Left forelimb (tissue), 1 donor: ENCODE data around the gene ACY1.

Experiments used
- DNase-seq: peaks from one replicate; pipeline ENCODE4 v3.0.0-alpha.2; 2018; ENCODE audit warnings: low spot score

ACY1 gene

DNA sequence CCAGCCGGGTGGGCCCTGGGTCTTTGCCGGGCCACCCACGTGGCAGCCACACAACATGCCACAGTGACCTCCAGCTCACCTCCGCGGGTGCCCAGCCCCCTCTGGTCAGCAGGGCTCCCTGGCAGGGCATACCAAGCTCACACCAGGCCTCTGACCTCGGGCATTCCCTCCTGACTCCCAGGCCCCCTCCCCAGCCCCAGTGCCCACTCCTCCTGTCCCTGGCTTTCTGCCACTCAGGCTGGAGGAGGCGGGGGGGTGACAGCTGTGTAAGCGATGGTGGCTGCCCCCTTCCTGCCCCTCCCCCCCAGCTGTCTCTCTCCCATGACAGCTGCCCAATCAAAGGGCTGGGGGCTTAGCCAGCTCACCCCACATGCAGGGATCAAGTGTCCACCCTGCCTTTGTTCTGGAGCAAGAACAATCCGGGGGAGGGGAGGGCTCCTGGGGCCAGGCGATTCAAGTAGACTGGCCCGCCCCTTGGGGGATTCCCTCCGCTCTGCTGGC, 19.3 kb upstream of the ACY1 start:
- DNase-seq: no peak

DNA sequence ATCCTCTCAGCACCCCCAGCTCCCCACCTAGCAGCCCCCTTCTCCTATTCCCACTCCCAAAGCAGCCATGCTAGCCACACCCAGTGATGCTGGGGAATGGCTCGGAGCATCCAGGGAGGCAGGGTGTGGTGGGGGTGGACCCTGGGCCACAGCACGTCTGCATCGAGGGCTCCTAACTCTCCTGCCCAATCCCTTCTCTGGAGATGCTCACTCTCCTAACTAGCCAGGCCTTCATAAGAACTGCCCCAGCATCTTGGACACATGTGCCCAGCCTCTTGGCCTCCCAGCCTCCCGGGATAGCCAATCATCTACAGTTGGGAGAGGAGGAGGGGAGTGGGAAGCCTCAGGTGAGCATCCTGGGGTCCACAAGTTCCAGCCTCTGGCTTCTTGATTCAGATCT, 18.8 kb upstream of the ACY1 start:
- DNase-seq: no peak

DNA sequence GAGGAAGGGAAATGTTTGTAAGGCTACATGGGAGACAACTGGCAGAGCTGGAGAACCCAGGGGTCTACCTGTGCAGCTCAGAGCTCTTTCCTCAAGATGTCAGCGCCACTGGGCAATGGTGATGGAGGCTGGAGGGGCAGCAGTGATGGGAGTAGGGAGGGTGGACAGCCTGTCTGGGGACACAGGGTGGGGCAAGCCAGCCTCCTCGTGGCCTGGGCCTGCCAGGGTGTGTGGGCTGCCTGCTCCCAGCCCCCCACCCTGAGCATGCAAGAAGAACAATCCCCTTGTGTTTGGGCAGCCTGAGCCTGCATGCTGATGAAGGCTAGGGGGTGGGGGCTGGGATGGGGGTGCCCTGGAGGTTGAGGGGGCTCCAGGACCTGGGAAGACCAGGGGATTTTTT, 17.3 kb upstream of the ACY1 start:
- no peak for DNase-seq

DNA sequence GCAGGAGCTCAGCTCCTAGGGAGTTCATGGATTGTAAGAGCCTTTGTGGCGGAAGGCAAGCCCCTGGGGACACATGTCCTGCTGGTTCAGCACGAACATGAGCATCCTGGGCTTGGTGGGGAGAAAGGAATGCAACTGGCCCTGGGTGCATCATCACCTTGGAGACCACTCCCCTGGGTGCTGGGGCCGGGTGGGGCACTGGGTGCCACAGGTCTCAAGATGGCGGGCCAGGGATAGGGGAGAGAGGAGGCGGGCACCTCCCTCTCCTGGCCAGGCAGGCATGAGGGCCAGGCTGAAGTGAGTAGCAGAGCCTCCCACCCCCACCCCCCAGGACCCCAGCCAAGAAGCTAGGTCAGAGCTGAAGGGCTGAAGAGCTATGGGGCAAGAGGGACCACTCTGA, 16.8 kb upstream of the ACY1 start:
- DNase-seq: no peak

DNA sequence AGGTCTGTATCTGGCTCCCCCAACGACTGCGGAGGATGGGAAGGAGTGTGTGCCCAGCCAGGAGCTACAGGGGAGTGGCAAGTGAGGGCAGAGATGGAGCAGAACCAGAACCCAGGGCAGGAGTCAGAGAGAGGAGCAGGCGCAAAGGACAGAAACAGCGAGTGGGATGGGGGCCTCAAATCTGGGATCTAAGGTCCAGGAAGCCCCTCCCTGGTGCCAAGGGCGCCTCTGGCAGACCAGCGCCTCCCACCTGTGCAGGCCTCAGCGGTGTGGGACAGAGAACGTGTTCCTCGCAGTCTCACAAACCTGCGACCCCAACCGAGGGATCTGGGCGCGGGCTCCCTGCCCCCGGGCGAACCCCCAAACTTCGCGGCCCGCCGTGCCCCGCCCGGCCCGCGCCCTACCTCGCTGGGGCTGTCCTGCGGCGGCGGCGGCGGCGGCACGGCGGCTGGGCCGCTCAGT, 16.4 kb upstream of the ACY1 start:
- no peak for DNase-seq

DNA sequence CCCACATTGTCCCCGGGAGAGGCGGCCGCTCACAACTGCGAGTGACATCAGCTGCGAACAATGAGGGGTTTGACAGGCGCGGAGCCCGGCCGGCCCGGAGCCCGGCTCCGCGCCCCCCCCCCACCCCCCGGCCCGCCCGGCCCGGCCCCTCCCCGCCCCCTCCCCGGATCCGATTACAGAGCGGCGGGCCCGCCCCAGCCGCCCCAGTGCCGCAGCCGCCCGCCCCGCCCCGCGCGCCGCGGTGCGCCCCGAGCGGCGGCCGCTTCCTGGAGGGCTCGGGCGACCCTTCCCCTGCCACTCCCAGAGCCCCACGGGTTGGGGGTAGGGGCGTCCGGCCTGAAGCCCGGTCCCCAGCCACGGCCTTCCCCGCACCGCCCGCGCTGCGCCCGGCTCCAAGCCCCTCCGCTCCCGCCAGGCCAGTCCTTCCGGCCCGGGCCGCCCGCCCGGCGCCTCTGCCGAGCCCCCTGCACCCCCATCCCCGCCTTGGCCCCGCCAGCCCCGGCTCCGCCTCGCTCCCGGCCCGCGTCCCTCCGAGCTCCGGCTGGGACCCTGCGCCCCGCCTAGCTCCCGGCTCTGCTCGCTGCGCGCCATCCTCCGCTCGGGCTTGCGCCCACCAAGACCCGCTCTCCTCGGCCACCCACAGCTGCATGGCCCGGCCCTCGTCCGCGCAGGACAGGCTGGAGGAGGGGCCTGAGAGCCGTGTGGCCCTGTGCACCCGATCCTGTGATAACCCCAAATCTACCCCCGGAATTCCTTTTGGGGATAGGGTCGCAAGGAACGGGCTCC, 15.8 kb upstream of the ACY1 start, which contains the start of gene PCBP4:
Gene PCBP4, minus strand, starts transcription at position 71 of the 786 bp plus-strand sequence. CDS start 6,214 bp downstream, outside the sequence.
- peak; percentile 87 for DNase-seq

DNA sequence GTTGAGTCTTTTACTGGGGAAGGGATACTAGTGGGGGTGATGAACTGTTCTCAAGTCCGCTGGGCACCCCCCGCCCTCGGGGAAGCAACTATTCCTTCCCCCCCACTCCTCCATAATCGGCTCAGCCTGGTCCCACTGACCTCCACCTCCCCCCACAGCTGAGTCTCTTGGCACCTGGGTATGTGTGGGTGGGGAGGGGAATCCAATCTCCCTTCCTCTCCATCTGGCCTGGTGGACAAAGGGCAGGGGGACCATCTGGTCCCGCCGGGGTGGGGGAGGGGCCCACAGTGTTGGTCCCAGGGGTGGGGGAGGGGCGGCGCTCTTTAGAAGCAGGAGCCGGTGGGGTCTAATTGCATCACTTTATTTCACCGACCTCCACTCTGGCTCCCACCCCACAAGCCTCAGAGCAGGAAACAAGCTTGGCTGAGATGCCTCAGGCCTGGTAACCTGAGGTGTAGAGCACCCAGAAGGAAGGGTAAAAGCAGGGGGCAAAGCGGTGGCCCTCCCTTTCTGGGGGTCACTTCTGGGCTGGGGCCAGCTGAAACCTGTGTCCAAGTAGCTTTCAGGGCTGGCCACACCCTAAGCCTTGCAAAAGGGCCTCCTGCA, 15.1 kb upstream of the ACY1 start:
- DNase-seq: no peak

DNA sequence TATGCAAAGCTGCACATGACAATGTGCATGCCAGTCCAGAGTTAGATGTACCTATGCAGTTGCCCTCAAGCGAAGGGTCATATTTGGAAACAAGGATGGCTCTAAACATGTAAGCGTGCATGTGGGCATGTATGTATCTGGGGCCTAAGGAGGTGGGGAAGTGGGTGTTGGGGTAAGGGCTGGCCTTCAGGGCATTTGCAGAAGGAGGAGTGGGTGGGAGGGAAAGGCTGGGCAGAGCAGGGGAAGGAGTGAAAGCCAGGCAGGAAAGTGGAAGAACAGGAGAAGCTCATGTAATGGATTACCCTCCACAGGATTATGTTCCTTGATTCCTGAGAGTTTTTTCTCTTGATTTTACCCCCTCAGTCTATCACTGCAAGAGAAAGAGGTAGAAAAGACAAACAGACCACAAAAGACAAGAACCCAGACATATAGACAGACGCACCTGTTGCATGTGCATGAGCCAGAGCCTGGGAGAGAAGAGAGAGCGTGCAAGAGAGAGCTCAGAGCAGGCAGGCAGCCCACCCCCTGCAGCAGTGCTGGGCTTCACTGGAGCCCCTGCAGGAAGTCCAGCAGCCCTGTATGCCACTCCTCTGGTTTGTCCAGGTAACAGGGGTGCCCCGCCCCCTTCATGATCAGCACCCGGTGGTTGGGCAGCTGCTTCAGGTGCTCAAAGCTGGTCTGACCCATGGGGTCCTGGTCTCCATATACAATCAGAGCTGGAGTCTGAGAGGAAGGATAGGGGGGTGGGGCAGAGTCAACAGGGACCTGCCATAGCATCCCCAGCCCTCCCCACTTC, 14.3 kb upstream of the ACY1 start:
- no peak for DNase-seq

DNA sequence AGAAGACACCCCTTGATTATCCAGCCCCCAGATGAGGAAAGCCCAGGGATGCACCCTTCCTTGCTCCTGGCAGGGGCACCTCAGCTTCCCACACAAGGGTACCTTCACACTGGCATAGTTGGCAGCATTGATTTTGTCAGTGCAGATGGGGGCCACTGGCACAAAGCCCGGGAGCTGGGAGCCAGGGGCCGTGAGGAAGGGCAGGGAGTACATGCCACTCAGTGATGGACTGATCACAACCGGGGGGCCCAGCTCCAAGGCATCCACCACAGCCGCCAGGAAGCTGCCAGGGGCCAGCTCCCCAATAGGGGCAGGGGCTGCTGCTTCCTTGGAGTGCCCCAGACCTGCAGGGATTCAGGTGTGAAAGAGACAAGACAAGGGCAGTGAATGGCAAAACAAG, 13.5 kb upstream of the ACY1 start:
- DNase-seq: no peak

DNA sequence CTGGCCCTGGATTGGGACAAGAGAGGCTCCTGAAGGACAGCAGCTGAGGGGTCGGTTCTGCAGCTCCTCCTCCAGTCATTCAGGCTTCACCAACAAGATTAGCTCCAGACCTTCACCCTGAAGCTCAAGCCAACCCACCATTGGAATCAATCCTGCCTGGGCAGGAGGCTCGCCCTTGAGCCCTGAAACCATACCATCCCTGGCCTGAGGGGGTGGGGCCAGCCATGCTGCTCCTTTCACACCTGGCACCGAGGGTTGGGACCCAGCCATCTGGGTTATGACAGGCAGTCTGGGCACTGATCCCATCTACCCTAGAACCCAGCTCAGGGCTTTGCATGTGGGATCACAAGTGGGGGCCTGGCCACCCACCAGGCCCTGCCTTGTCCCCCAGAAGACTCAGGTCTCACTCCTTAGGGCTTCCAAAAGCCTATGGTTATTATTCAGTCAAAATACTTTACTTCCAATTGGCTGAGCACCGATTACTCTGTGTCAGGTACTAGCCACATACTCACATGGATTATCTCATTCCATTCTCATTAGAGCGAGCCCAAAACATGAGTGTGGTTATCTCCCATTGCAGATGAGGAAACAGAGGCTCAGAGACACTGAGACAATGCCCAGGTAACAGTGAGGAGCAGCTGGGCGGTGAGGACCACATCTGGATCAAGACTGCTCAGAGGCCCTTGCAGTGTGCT, 12.6 kb upstream of the ACY1 start:
- DNase-seq: no peak

DNA sequence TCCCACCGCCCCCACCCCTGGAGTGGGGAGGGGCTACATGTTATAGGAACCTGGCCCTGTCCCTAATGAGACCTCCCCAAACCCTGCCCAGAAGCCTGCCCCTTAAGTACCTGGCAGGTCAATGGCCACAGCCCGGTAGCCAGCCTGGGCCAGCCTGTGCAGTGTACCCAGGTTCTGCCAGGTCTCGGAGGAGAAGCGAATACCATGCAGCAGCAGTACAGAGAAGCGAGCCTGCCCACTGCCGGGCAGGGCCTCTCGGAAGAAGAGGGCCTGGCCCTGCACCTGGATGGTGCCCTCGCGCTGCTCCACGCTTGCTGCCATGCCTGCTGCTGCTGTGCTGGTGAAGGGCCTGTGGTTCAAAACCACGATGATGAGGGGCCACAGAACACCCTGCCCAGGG, 12.0 kb upstream of the ACY1 start:
- DNase-seq: no peak

DNA sequence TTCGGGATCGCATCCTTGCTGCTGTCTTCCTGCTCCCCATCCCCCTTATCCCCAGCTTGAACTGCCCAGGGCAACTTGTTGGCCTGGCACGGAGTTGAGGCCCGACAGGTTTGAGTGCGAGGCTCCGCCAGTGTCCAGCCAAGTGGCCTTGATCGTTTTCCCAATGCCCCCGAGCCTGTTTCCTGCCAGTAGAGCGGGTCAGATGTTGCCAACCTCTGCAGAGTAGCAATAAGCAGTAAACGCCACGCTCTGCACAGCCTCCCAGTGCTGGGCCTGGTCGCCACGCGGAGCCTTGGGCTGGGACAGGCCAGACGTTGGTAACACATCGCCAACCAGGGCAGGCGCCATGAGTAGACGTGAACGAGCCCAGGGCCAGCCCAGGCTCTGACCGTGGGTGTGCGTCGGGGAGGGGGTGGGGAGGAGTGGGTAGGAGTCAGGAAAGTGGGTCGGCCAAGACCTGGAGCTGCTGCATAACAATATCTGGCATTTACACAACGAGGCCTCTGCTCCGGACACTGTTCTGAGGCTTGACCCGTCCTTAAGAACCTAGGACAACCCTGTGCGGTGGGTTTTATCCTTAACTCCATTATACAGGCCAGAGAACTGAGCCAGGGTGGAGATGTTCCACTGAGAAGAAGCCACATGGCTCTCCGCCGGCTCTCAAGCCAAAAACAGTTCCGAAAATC, 8.9 kb upstream of the ACY1 start:
- no peak for DNase-seq

DNA sequence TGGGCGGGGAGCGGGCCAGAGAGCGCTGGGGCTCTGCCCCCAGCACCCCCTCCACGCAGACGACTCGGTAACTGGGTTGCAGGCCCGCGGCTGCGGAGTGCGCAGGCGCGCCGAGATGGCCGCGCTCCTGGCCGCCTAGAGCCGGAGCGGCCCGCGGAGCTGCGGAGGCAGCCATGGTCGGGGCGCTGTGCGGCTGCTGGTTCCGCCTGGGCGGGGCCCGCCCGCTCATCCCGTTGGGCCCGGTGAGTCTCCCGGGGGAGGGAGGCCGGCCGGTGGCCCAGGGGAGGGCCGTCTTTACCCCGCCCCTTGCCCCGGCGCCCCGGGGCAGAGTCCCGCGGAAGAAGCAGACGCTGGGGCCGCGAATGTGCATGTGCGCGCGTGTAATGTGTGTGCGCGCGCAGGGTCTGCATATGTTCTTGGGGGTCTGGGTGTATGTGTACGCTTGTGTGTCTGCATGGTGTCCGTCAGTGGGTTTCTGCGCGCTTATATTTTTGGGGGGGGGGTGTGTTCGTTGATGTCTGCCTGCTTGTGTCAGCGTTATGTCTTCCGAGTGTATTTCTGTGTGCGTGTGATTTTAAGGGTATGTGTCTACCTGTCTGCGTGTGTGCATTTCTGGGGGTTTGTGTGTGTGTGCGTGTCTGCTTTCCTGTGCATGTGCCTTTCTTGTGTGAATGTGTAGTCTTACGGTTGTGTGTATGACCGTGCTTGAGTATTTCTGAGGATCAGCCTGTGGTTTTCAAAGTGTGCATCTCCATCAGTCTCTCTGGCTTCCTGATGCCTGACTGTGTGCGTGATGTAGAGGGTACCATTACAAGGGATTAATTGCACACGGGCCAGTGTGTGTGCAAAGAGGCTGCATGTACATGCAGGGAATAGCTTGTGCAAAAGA, 8.1 kb upstream of the ACY1 start, which contains the start of gene ABHD14A:
Gene ABHD14A, plus strand, starts transcription at position 102 of the 889 bp plus-strand sequence. Its CDS starts 72 bp downstream, at position 174.
- DNase-seq: peak; percentile 83

DNA sequence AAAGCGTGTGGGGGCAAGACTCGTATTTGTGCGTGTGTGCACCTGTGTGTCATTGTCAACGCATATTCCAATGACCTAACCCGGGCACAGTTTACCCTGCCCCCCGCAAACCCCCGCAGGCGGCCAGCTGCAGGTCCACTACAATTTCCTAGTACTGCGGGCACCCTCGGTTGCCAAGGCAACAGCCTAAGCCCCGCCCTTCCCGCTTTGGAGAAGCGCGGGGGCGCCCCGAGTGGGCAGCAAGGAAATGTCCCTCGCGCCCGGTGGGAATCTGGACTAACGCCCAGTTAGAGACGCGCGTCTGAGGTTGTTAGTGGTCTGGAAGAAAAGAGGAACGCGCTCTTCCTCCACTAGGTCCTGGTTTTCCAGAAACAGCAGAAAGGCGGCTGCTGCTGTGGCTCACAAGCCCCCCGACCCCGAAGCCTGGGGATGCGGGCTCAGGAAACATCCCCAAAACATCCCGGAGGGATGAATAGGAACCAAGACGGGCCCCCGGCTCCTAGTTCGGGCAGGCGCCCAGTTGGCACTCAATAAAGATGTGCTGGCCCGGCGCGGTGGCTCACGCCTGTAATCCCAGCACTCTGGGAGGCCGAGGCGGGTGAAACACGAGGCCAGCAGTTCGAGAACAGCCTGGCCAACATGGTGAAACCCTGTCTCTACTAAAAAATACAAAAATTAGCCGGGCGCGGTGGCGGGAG, 7.3 kb upstream of the ACY1 start:
- peak; percentile 81 for DNase-seq

DNA sequence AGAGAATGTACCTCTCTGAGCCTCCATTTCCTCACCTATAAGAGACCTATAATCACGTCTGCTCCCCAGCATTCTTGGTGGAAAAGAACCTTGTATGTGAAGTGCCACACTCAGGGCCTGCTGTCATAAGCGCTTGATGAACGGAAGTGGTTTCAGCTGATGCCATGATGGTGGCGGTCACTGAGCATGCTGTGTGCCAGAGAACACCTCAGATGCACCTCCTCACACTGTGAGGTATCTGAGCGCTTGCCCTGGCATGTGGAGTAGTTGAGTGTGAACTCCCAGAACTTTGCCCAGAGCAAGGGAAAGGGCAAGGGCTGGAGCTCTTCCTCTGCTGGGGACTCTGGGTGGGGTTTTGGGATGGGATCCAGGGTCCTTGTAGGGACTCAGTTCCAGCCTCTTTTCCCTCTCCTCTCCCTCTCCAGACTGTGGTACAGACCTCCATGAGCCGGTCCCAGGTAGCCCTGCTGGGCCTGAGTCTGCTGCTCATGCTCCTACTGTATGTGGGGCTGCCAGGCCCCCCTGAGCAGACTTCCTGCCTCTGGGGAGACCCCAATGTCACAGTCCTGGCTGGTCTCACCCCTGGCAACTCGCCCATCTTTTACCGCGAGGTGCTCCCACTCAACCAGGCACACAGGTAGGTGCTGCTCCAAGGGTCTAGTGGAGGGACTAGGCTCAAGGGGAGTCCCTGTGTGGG, 5.7 kb upstream of the ACY1 start:
- no peak for DNase-seq

DNA sequence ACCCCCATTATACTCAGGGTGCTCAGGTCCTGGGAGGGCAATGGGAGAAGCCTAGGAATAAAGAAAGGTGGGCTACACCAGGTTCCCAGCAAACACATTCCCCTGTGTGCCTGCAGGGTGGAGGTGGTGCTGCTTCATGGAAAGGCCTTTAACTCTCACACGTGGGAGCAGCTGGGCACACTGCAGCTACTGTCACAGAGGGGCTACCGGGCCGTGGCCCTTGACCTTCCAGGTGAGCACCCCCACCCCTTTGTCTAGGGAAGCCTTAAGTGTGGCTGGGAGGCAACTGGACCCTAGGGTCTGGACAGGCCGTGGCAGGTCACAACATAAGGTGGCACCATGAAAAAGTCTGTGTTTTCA, 5.2 kb upstream of the ACY1 start:
- DNase-seq: no peak

DNA sequence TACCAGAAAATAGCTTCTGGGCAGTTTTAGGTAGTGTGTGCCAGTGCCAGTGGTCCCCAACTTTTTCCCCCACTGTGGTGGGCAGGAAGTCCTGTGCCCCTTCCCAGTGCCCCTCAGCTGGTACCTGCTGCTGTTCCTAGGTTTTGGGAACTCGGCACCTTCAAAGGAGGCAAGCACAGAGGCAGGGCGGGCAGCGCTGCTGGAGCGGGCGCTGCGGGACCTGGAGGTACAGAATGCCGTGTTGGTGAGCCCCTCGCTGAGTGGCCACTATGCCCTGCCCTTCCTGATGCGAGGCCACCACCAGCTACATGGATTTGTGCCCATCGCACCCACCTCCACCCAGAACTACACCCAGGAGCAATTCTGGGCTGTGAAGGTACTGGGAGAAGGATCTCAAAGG, 3.1 kb upstream of the ACY1 start:
- DNase-seq: no peak

DNA sequence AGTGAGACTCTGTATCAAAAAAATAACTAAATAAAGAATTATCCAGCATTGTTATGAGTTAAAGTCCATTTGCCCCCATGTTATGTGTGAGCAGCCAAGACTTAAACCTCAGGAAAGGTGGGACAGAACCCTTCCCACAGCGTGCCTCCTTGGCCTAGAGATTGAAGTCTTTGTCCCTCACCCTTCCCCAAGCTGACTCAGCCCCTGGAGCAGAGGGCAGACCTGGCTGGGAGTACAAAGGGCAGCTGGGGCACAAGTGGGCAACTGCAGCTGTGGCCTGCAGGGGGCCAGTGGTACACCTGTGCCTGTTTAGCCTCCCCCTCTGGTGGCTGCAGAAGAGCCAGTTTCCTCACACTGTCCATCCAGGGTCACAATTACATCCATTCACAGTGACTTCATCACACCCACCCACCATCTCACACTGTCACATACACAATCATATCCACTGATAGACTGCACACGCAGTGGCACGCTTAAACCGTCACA, 940 bp upstream of the ACY1 start:
- no peak for DNase-seq
